SU-DHL-6 (cell line): ENCODE results near the gene ASPN.

Experiments used
- H2AFZ ChIP-seq: fragments of 200-600 bp; sonication (generic); 2 replicates; pipeline ENCODE4 v1.6.1; 2014; ENCODE audit warnings: low read depth, mild to moderate bottlenecking, moderate library complexity, mixed read lengths, antibody characterized with exemption, low read length; ENCODE audit not compliant: severe bottlenecking
- H3F3A ChIP-seq: fragments of 200-600 bp; shearing (Covaris generic); 2 replicates; pipeline ENCODE4 v1.6.0; 2016; ENCODE audit warnings: antibody characterized with exemption, mild to moderate bottlenecking; ENCODE audit not compliant: insufficient read depth
- H3K27ac ChIP-seq: fragments of 200-600 bp; sonication (generic); 2 replicates; pipeline ENCODE4 v1.5.1; 2016; ENCODE audit warnings: low read depth, mild to moderate bottlenecking, low read length, moderate library complexity, mixed read lengths
- H3K27me3 ChIP-seq: fragments of 200-600 bp; sonication (generic), shearing (Covaris generic); 2 replicates; pipeline ENCODE4 v1.6.0; 2014; ENCODE audit warnings: mild to moderate bottlenecking, low read length
- H3K36me3 ChIP-seq: fragments of 200-600 bp; sonication (generic); 2 replicates; pipeline ENCODE4 v1.6.1; 2014; ENCODE audit warnings: mild to moderate bottlenecking, low read length, mixed read lengths
- H3K4me2 ChIP-seq: fragments of 300-600, 200-600 bp; shearing (Covaris generic), sonication (generic); 2 replicates; pipeline ENCODE4 v1.6.0; 2014; ENCODE audit warnings: low read length, low read depth, mild to moderate bottlenecking; ENCODE audit not compliant: poor library complexity, severe bottlenecking
- H3K4me3 ChIP-seq: fragments of 200-600 bp; sonication (generic); 2 replicates; pipeline ENCODE4 v1.5.1; 2014; ENCODE audit warnings: antibody characterized with exemption, low read length, mild to moderate bottlenecking, mixed read lengths; ENCODE audit not compliant: insufficient read depth, poor library complexity, severe bottlenecking
- H3K79me2 ChIP-seq: fragments of 200-600 bp; sonication (generic); 2 replicates; pipeline ENCODE4 v1.6.1; 2014; ENCODE audit warnings: mild to moderate bottlenecking, low read length, moderate library complexity; ENCODE audit not compliant: insufficient read depth
- H3K9ac ChIP-seq: fragments of 200-600 bp; sonication (generic); 2 replicates; pipeline ENCODE4 v1.7.0; 2014; ENCODE audit warnings: mild to moderate bottlenecking, low read length
- H3K9me2 ChIP-seq: fragments of 200-600 bp; sonication (generic); replicated peaks from 2 replicates; pipeline ENCODE4 v1.6.1; 2014; ENCODE audit warnings: low read length; ENCODE audit not compliant: insufficient read depth
- H3K9me3 ChIP-seq: fragments of 200-600 bp; sonication (generic); 2 replicates; pipeline ENCODE4 v1.6.1; 2014; ENCODE audit warnings: low read length, mixed read lengths; ENCODE audit not compliant: insufficient read depth
- H4K20me1 ChIP-seq: fragments of 200-600 bp; sonication (generic); 2 replicates; pipeline ENCODE4 v1.6.1; 2014; ENCODE audit warnings: low read depth, mild to moderate bottlenecking, antibody characterized with exemption, low read length, moderate library complexity, mixed read lengths
- EZH2phosphoT487 ChIP-seq: fragments of 200-600 bp; sonication (generic), shearing (Covaris generic); conservative IDR thresholded peaks from 2 replicates; pipeline ENCODE4 v1.6.1; 2018; ENCODE audit warnings: mild to moderate bottlenecking, antibody characterized with exemption, low read length, moderate library complexity, mixed read lengths
- TF ChIP-seq, protein P1 (sequence below): fragments of 200-600 bp; sonication (generic); IDR thresholded peaks from one replicate; pipeline ENCODE4 v1.5.1; 2017; ENCODE audit warnings: antibody characterized with exemption, mild to moderate bottlenecking, low read length, moderate library complexity; ENCODE audit not compliant: insufficient read depth, poor library complexity, severe bottlenecking

Gene ASPN

DNA sequence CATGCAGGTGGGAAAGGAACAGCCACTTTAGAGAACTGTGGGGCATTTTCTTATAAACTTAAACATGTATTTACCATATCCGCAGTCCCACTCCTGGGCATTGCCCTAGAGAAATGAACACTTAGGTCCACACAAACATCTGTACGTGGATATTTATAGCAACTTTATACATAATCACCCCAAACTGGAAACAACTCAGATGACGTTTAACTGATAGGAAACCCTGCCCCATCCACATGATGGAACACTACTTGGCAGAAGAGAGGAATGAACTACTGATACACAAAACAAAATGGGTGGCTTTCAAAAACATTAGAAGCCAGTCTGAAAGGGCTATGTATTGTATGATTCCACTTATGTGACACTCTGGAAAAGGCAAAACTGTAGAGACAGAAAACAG is 31.0 kb upstream of the ASPN start:
- H3K9ac ChIP-seq: no peak overlapping the region
- H3K4me2 ChIP-seq: no peak overlapping the region
- H3K9me3 ChIP-seq: no peaks in the 10 kb centered on the region

DNA sequence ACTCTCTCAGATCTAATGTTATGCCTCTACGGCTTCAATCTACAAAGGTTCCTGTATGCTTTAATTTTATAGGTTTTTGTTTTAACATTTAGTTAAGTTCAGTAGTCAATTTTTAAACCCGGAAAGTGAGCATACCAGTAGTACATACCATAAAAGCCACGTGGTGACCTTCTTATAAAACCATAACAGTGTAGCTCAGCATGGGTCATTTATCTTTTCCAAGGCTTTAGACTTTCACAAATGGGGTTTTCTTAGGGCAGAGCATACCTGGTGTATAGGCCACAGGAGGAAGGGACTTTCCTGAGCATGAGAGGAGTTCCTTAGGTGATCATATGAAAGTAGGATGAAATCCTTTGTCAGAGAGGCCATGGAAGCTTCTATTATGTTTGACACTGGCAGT is 30.3 kb upstream of the ASPN start:
- Histone ChIP-seq H3K4me3 (no peak overlapping the region), H3K9me3 (no peaks in the 10 kb centered on the region), H3K36me3 (no peaks in the 10 kb centered on the region), H3K9ac (no peak overlapping the region), H4K20me1 (no peaks in the 10 kb centered on the region), H3K79me2 (no peaks in the 10 kb centered on the region), H3F3A (no peaks in the 10 kb centered on the region), H3K27ac (no peak overlapping the region), H2AFZ (no peak overlapping the region), H3K9me2 (no peaks in the 10 kb centered on the region), H3K27me3 (no peaks in the 10 kb centered on the region), H3K4me2 (no peak overlapping the region)
- no peak for TF ChIP-seq EZH2phosphoT487
- TF ChIP-seq, protein P1, sequence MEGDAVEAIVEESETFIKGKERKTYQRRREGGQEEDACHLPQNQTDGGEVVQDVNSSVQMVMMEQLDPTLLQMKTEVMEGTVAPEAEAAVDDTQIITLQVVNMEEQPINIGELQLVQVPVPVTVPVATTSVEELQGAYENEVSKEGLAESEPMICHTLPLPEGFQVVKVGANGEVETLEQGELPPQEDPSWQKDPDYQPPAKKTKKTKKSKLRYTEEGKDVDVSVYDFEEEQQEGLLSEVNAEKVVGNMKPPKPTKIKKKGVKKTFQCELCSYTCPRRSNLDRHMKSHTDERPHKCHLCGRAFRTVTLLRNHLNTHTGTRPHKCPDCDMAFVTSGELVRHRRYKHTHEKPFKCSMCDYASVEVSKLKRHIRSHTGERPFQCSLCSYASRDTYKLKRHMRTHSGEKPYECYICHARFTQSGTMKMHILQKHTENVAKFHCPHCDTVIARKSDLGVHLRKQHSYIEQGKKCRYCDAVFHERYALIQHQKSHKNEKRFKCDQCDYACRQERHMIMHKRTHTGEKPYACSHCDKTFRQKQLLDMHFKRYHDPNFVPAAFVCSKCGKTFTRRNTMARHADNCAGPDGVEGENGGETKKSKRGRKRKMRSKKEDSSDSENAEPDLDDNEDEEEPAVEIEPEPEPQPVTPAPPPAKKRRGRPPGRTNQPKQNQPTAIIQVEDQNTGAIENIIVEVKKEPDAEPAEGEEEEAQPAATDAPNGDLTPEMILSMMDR: no peak

More for the DNA sequence above, 31.0 kb upstream of the ASPN start:
- Histone ChIP-seq H3K27me3 (no peaks in the 10 kb centered on the region), H3K79me2 (no peaks in the 10 kb centered on the region), H3K27ac (no peak overlapping the region), H3K9me2 (no peaks in the 10 kb centered on the region), H3K4me3 (no peak overlapping the region), H4K20me1 (no peaks in the 10 kb centered on the region), H2AFZ (no peak overlapping the region), H3F3A (no peaks in the 10 kb centered on the region), H3K36me3 (no peaks in the 10 kb centered on the region)
- TF ChIP-seq, protein P1: no peak
- TF ChIP-seq EZH2phosphoT487: no peak

DNA sequence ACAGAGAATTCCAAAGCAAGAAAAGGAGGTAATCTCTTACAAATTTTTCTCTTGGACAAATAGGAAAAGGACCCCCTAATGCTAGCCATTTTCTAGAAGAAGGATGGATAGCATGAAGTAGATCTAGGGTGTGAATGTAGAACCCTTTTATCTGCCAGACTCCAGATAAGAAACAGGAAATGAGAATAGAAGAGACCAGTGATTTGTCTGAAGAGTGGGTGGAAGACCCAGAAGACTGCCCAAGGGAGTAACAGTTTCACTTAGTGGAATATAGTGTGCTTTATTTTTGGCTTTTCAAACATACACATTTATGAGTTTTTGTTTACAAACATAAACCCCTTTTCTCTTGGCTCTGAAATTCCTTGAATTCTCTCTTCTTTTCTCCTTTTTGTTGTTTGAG is 28.4 kb upstream of the ASPN start:
- no peaks in the 10 kb centered on the region for H3K79me2 ChIP-seq
- TF ChIP-seq, protein P1: no peak
- no peak for TF ChIP-seq EZH2phosphoT487
- H3K9ac ChIP-seq: no peak overlapping the region
- no peaks in the 10 kb centered on the region for H3F3A ChIP-seq
- H3K4me2 ChIP-seq: no peak overlapping the region
- no peak overlapping the region for H2AFZ ChIP-seq
- H3K27me3 ChIP-seq: no peaks in the 10 kb centered on the region
- no peaks in the 10 kb centered on the region for H3K36me3 ChIP-seq
- H3K4me3 ChIP-seq: no peak overlapping the region
- no peaks in the 10 kb centered on the region for H3K9me3 ChIP-seq
- no peaks in the 10 kb centered on the region for H3K9me2 ChIP-seq
- no peak overlapping the region for H3K27ac ChIP-seq
- H4K20me1 ChIP-seq: no peaks in the 10 kb centered on the region
